Stimulated activated naive CD4-positive, alpha-beta T cell (primary cell): ENCODE data around the gene CYP4V2.

Source experiments
- DNase-seq, 6 experiments: peaks; one replicate each; lab custom pipeline; 2025; lab: John Stamatoyannopoulos, UW

Gene CYP4V2

GRCh38 chr4:186188107-186188506 lies 3.3 kb upstream of the CYP4V2 start:
- no peak for DNase-seq

- no peak for DNase-seq
Measured at GRCh38 chr4:186189656-186190055, 1.7 kb upstream of the CYP4V2 start.

GRCh38 chr4:186190581-186191199 lies 677 bp upstream of the CYP4V2 start:
- DNase-seq, result peak; percentile 32 to 77 (median 58)

GRCh38 chr4:186192066-186192612 lies 772 bp downstream of the CYP4V2 start:
- DNase-seq, result peak in 3 of 6 experiments; percentile 20 to 79 (median 37)

- DNase-seq, result no peak
Measured at GRCh38 chr4:186193851-186194250, 2.5 kb downstream of the CYP4V2 start.

GRCh38 chr4:186196063-186196462 lies 4.7 kb downstream of the CYP4V2 start:
- no peak for DNase-seq

- no peak for DNase-seq
Measured at GRCh38 chr4:186200516-186200915, 9.1 kb downstream of the CYP4V2 start.

GRCh38 chr4:186201010-186201409 lies 9.6 kb downstream of the CYP4V2 start:
- no peak for DNase-seq

- peak; percentile 17 to 56 (median 38) for DNase-seq
Measured at GRCh38 chr4:186201535-186202230, 10.3 kb downstream of the CYP4V2 start.

GRCh38 chr4:186202490-186203140 lies 11.2 kb downstream of the CYP4V2 start:
- no peak for DNase-seq

GRCh38 chr4:186203406-186203805 lies 12.0 kb downstream of the CYP4V2 start:
- DNase-seq, result peak in 2 of 6 experiments; percentile 20 to 31

- DNase-seq, result peak in 5 of 6 experiments; percentile 18 to 81 (median 76)
Measured at GRCh38 chr4:186204103-186204559, 12.8 kb downstream of the CYP4V2 start.

GRCh38 chr4:186204686-186205085 lies 13.3 kb downstream of the CYP4V2 start:
- peak in 1 of 6 experiments; percentile 14 for DNase-seq

GRCh38 chr4:186205156-186205555 lies 13.8 kb downstream of the CYP4V2 start:
- no peak for DNase-seq

GRCh38 chr4:186216465-186217024 lies 25.2 kb downstream of the CYP4V2 start:
- no peak for DNase-seq

GRCh38 chr4:186217733-186218293 lies 26.4 kb downstream of the CYP4V2 start:
- no peak for DNase-seq

GRCh38 chr4:186221624-186222023 lies 30.3 kb downstream of the CYP4V2 start:
- DNase-seq, result no peak

- no peak for DNase-seq
Measured at GRCh38 chr4:186225848-186226247, 34.5 kb downstream of the CYP4V2 start.

- no peak for DNase-seq
Measured at GRCh38 chr4:186226521-186227189, 35.3 kb downstream of the CYP4V2 start.

- no peak for DNase-seq
Measured at GRCh38 chr4:186227221-186227620, 35.9 kb downstream of the CYP4V2 start, which contains the start of gene KLKB1. KLKB1 (plus strand) TSS chr4:186227507; CDS start chr4:186228196, 689 bp downstream.
